B cell (primary cell): ENCODE measurements around the gene MEG3. TPM values are rescaled to one million over a fixed set of nuclear protein-coding genes. Genes with fewer than 3 reads are reported as not detected.

Experiments
- ATAC-seq: fragments of 200-7000 bp; cut with Tn5 transposase; one replicate; pipeline ENCODE4 v1.10.0; 2021; ENCODE audit warnings: low read depth, mild to moderate bottlenecking, moderate number of reproducible peaks, moderate library complexity
- CTCF ChIA-PET: fragments of 350-600 bp; sonication (Branson Sonifier 250); formaldehyde crosslinking; loops from one replicate; lab custom pipeline; 2021; ENCODE audit warnings: antibody characterized with exemption, inconsistent platforms; lab: Charles Lee
- POLR2A ChIA-PET: fragments of 350-600 bp; sonication (Branson Sonifier 250); formaldehyde crosslinking; loops from one replicate; lab custom pipeline; 2021; ENCODE audit warnings: antibody characterized with exemption; lab: Charles Lee
- DNase-seq: peaks from one replicate; pipeline ENCODE4 v3.0.0; 2013
- H2AFZ ChIP-seq: 2 replicates; pipeline ENCODE4 v1.6.1; 2012; ENCODE audit warnings: mild to moderate bottlenecking, low read depth, low read length; ENCODE audit not compliant: insufficient read depth, poor library complexity, severe bottlenecking
- H3K27ac ChIP-seq, 2 donors: 1 replicate in 1 of 2; 2 replicates in 1 of 2; pipeline ENCODE4 v1.5.1; 2012 to 2013; ENCODE audit warnings: low read length in 2 of 2, mild to moderate bottlenecking in 2 of 2, moderate library complexity in 1 of 2
- H3K27me3 ChIP-seq, 4 experiments: fragments of 200-600 bp in 1 of 4; sonication (generic) in 1 of 4; replicated peaks in 1 of 4; 1 replicate in 2 of 4; 2 replicates in 2 of 4; pipeline versions ENCODE4 v1.6.1 to v1.7.0; 2013 to 2016; ENCODE audit warnings: low read length in 3 of 4, mild to moderate bottlenecking in 2 of 4, mixed read lengths in 1 of 4, moderate library complexity in 1 of 4; ENCODE audit not compliant: insufficient read depth in 4 of 4, control insufficient read depth in 3 of 4; ENCODE audit errors: control extremely low read depth in 1 of 4
- H3K36me3 ChIP-seq, 2 experiments: replicated peaks in 1 of 2; 1 replicate in 1 of 2; 2 replicates in 1 of 2; pipeline versions ENCODE4 v1.6.1 to v1.7.1; 2013; ENCODE audit warnings: low read length in 1 of 2; ENCODE audit not compliant: insufficient read depth in 2 of 2, control insufficient read depth in 1 of 2; ENCODE audit errors: control extremely low read depth in 1 of 2, extremely low read depth in 1 of 2
- H3K4me1 ChIP-seq, 2 donors: fragments of 200-600 bp in 1 of 2; sonication (generic) in 1 of 2; 1 replicate in 1 of 2; 2 replicates in 1 of 2; pipeline versions ENCODE4 v1.5.1 to v1.6.1; 2013 to 2017; ENCODE audit warnings: low read length in 2 of 2; ENCODE audit not compliant: control insufficient read depth in 2 of 2, insufficient read depth in 2 of 2
- H3K4me2 ChIP-seq: replicated peaks from 2 replicates; pipeline ENCODE3; 2012; ENCODE audit warnings: mild to moderate bottlenecking, low read depth, low read length; ENCODE audit not compliant: poor library complexity, severe bottlenecking
- H3K4me3 ChIP-seq, 5 experiments: fragments of 200-600 bp in 1 of 5; sonication (generic) in 1 of 5; 1 replicate in 3 of 5; 2 replicates in 2 of 5; pipeline versions ENCODE4 v1.5.1 to v1.7.0; 2011 to 2016; ENCODE audit warnings: low read length in 4 of 5, mild to moderate bottlenecking in 4 of 5, low read depth in 2 of 5, control low read depth in 1 of 5, moderate library complexity in 1 of 5; ENCODE audit not compliant: insufficient read depth in 1 of 5; ENCODE audit errors: control extremely low read depth in 1 of 5, extremely low read depth in 1 of 5
- H3K79me2 ChIP-seq: fragments of 200-600 bp; sonication (generic); one replicate; pipeline ENCODE4 v1.6.0; 2016; ENCODE audit warnings: low read length; ENCODE audit not compliant: control insufficient read depth, insufficient read depth
- H3K9ac ChIP-seq: fragments of 200-600 bp; sonication (generic); 2 replicates; pipeline ENCODE4 v1.6.1; 2017; ENCODE audit warnings: mild to moderate bottlenecking, low read length, moderate library complexity
- H3K9me3 ChIP-seq, 3 donors: one replicate each; pipeline versions ENCODE4 v1.6.1 to v1.7.1; 2013; ENCODE audit warnings: low read length in 2 of 3; ENCODE audit not compliant: control insufficient read depth in 2 of 3, insufficient read depth in 1 of 3; ENCODE audit errors: control extremely low read depth in 1 of 3
- H4K20me1 ChIP-seq: 2 replicates; pipeline ENCODE4 v1.6.0; 2012; ENCODE audit warnings: mild to moderate bottlenecking, low read length; ENCODE audit not compliant: insufficient read depth, control insufficient read depth, poor library complexity, severe bottlenecking
- H3K27ac Mint-ChIP-seq: one replicate; pipeline ENCODE4 v1.8.0; 2021; ENCODE audit warnings: mixed read lengths
- H3K27me3 Mint-ChIP-seq: one replicate; pipeline ENCODE4 v1.8.0; 2021; ENCODE audit warnings: mixed read lengths
- H3K4me1 Mint-ChIP-seq: one replicate; pipeline ENCODE4 v1.8.0; 2021; ENCODE audit warnings: mixed read lengths
- H3K4me3 Mint-ChIP-seq: one replicate; pipeline ENCODE4 v1.8.0; 2021; ENCODE audit warnings: mixed read lengths
- H3K9me3 Mint-ChIP-seq: one replicate; pipeline ENCODE4 v1.8.0; 2022; ENCODE audit warnings: mixed read lengths; ENCODE audit not compliant: insufficient read depth
- CTCF ChIP-seq: fragments of 200-600 bp; IDR thresholded peaks from one replicate; pipeline ENCODE4 v1.8.0; 2022; ENCODE audit warnings: antibody characterized with exemption, mild to moderate bottlenecking
- EZH2 ChIP-seq: IDR thresholded peaks from 2 replicates; pipeline ENCODE4 v1.6.1; 2012; ENCODE audit warnings: borderline replicate concordance, low read depth, mild to moderate bottlenecking, moderate library complexity, low read length; ENCODE audit not compliant: insufficient read depth, poor library complexity, severe bottlenecking
- WGBS: methylation state at CpG from one replicate; pipeline ENCODE4 v1.1.5; 2013; ENCODE audit warnings: missing lambda C conversion rate; ENCODE audit not compliant: insufficient coverage; 5-methylcytosine and 5-hydroxymethylcytosine counted together
- intact Hi-C: fragments of 100-400 bp; cut with micrococcal nuclease; formaldehyde crosslinking; loops from one replicate; pipeline ENCODE4 v1.10.0; 2022
- polyA plus RNA-seq: library from polyadenylated mRNA; depleted of rRNA; stranded (reverse); fragments of >200 nt; gene quantifications from 2 replicates; pipeline ENCODE4 v1.2.3, GENCODE V29; 2012
- total RNA-seq, 2 donors: library from RNA; stranded (reverse); fragments of 120-200 nt in 1 of 2; gene quantifications; 1 replicate in 1 of 2; 2 replicates in 1 of 2; pipeline versions ENCODE4 v1.2.3 to v1.2.4, GENCODE V29; 2013 to 2022

MEG3 gene
- total and polyA plus RNA-seq, 2 donors (not counting 1 experiment from before 2014, with no cell fraction given): 0.13 TPM; not detected in 1

GRCh38 chr14:100874051-100874410, 48.1 kb downstream of the MEG3 start:
- Histone ChIP-seq H3K27me3 (no peaks in the 10 kb centered on the region), H3K36me3 (no peaks in the 10 kb centered on the region), H3K4me1 (no peaks in the 10 kb centered on the region), H2AFZ (no peak overlapping the region), H3K4me2 (no peak overlapping the region), H4K20me1 (no peaks in the 10 kb centered on the region), H3K79me2 (no peaks in the 10 kb centered on the region), H3K9me3 (peaks cover 0 to 24% (median 0%) of the 10 kb centered on the region in 3 donors), H3K4me3 (no peak overlapping the region), H3K27ac (no peak overlapping the region), H3K9ac (no peak overlapping the region)
- H3K9me3 Mint-ChIP-seq: peaks cover 3% of the 10 kb centered on the region
- H3K4me1 Mint-ChIP-seq: no peaks in the 10 kb centered on the region
- 91% methylated on average over 1 of the region's 4 CpGs for WGBS
- intact Hi-C loops: no loop called here
- TF ChIP-seq EZH2: no peak
- no peak for TF ChIP-seq CTCF
- no peak overlapping the region for H3K27ac Mint-ChIP-seq
- H3K4me3 Mint-ChIP-seq: no peak overlapping the region
- DNase-seq: no peak
- CTCF ChIA-PET: no interaction called here
- no peak for ATAC-seq
- POLR2A ChIA-PET: no interaction called here
- no peaks in the 10 kb centered on the region for H3K27me3 Mint-ChIP-seq

- ChIA-PET CTCF (no interaction called here), POLR2A (no interaction called here)
- Mint-ChIP-seq H3K27ac (no peak overlapping the region), H3K27me3 (no peaks in the 10 kb centered on the region), H3K9me3 (peaks cover 3% of the 10 kb centered on the region), H3K4me1 (no peaks in the 10 kb centered on the region), H3K4me3 (no peak overlapping the region)
- 95% methylated on average over 16 of the region's 21 CpGs for WGBS
- no peak overlapping the region for H2AFZ ChIP-seq
- no peak for DNase-seq
- H3K9ac ChIP-seq: no peak overlapping the region
- ATAC-seq: no peak
- TF ChIP-seq CTCF (no peak), EZH2 (no peak)
- intact Hi-C loops: no loop called here
- no peaks in the 10 kb centered on the region for H3K36me3 ChIP-seq
- H3K27ac ChIP-seq: no peak overlapping the region
- H4K20me1 ChIP-seq: no peaks in the 10 kb centered on the region
- H3K79me2 ChIP-seq: no peaks in the 10 kb centered on the region
- no peak overlapping the region for H3K4me2 ChIP-seq
- no peaks in the 10 kb centered on the region for H3K4me1 ChIP-seq
- H3K9me3 ChIP-seq: peaks cover 0 to 24% (median 0%) of the 10 kb centered on the region in 3 donors
- no peak overlapping the region for H3K4me3 ChIP-seq
- H3K27me3 ChIP-seq: no peaks in the 10 kb centered on the region
Observed at GRCh38 chr14:100874411-100875091, 48.6 kb downstream of the MEG3 start.
